ENCODE measurements around the gene SPTLC2.
"Not testable (repeated sequence)": the region's sequence is repeated elsewhere in the genome, so short reads cannot be mapped to it uniquely, and the experiment has no call there.

SPTLC2 gene

GRCh38 chr14:77554207-77554606 lies 62.2 kb downstream of the SPTLC2 start:
- no peak for DNase-seq (ENCODE audit: low read depth in 2 of 3, low spot score in 2 of 3)

- DNase-seq (ENCODE audit: low read depth in 2 of 3, low spot score in 2 of 3), result no peak
Observed at GRCh38 chr14:77549451-77549850, 67.0 kb downstream of the SPTLC2 start.

GRCh38 chr14:77547512-77548180 lies 68.8 kb downstream of the SPTLC2 start:
- DNase-seq (ENCODE audit: low read depth in 2 of 3, low spot score in 2 of 3), result no peak

- not testable (repeated sequence) for DNase-seq (ENCODE audit: low read depth in 2 of 3, low spot score in 2 of 3)
Observed at GRCh38 chr14:77545171-77545570, 71.3 kb downstream of the SPTLC2 start.

GRCh38 chr14:77544571-77544970 lies 71.9 kb downstream of the SPTLC2 start:
- DNase-seq (ENCODE audit: low read depth in 2 of 3, low spot score in 2 of 3), result no peak

- no peak for DNase-seq (ENCODE audit: low read depth in 2 of 3, low spot score in 2 of 3)
Observed at GRCh38 chr14:77543637-77544334, 72.7 kb downstream of the SPTLC2 start.

GRCh38 chr14:77543240-77543551 lies 73.2 kb downstream of the SPTLC2 start:
- no peak for DNase-seq (ENCODE audit: low read depth in 2 of 3, low spot score in 2 of 3)

GRCh38 chr14:77542421-77543239 lies 73.8 kb downstream of the SPTLC2 start:
- DNase-seq (ENCODE audit: low read depth in 2 of 3, low spot score in 2 of 3), result no peak

- no peak for DNase-seq (ENCODE audit: low read depth in 2 of 3, low spot score in 2 of 3)
Observed at GRCh38 chr14:77541905-77542304, 74.5 kb downstream of the SPTLC2 start.

GRCh38 chr14:77536951-77537350 lies 79.5 kb downstream of the SPTLC2 start:
- not testable (repeated sequence) for DNase-seq (ENCODE audit: low read depth in 2 of 3, low spot score in 2 of 3)

- DNase-seq (ENCODE audit: low read depth in 2 of 3, low spot score in 2 of 3), result no peak
Observed at GRCh38 chr14:77531071-77531470, 85.4 kb downstream of the SPTLC2 start.

GRCh38 chr14:77529963-77530362 lies 86.5 kb downstream of the SPTLC2 start:
- DNase-seq (ENCODE audit: low read depth in 2 of 3, low spot score in 2 of 3), result no peak

- no peak for DNase-seq (ENCODE audit: low read depth in 2 of 3, low spot score in 2 of 3)
Observed at GRCh38 chr14:77529213-77529612, 87.2 kb downstream of the SPTLC2 start.

GRCh38 chr14:77528701-77529100 lies 87.7 kb downstream of the SPTLC2 start:
- not testable (repeated sequence) for DNase-seq (ENCODE audit: low read depth in 2 of 3, low spot score in 2 of 3)

GRCh38 chr14:77526266-77526665 lies 90.2 kb downstream of the SPTLC2 start:
- no peak for DNase-seq (ENCODE audit: low read depth in 2 of 3, low spot score in 2 of 3)

GRCh38 chr14:77524536-77524935 lies 91.9 kb downstream of the SPTLC2 start:
- no peak for DNase-seq (ENCODE audit: low read depth in 2 of 3, low spot score in 2 of 3)

GRCh38 chr14:77523109-77523508 lies 93.3 kb downstream of the SPTLC2 start:
- no peak for DNase-seq (ENCODE audit: low read depth in 2 of 3, low spot score in 2 of 3)

- no peak for DNase-seq (ENCODE audit: low read depth in 2 of 3, low spot score in 2 of 3)
Observed at GRCh38 chr14:77520555-77520954, 95.9 kb downstream of the SPTLC2 start.

GRCh38 chr14:77516126-77516525 lies 100.3 kb downstream of the SPTLC2 start:
- DNase-seq (ENCODE audit: low read depth in 2 of 3, low spot score in 2 of 3), result no peak

GRCh38 chr14:77511486-77512162 lies 104.8 kb downstream of the SPTLC2 start:
- DNase-seq (ENCODE audit: low read depth in 2 of 3, low spot score in 2 of 3), result no peak

- no peak for DNase-seq (ENCODE audit: low read depth in 2 of 3, low spot score in 2 of 3)
Observed at GRCh38 chr14:77509366-77509765, 107.1 kb downstream of the SPTLC2 start.

GRCh38 chr14:77508876-77509275 lies 107.6 kb downstream of the SPTLC2 start:
- no peak for DNase-seq (ENCODE audit: low read depth in 2 of 3, low spot score in 2 of 3)
